Skin epidermis (tissue), 12 donors: ENCODE results near the gene HCFC2.

Experiments
- H3K27ac ChIP-seq, 21 experiments: fragments of 200-600 bp; sonication (generic) in 11 of 21; one replicate each; pipeline ENCODE4 v1.5.0; 2020; ENCODE audit warnings: mild to moderate bottlenecking in 3 of 21, inconsistent platforms in 2 of 21, moderate library complexity in 2 of 21
- H3K4me3 ChIP-seq, 7 experiments: fragments of 200-600 bp; sonication (generic) in 2 of 7; one replicate each; pipeline ENCODE4 v1.5.0; 2020; ENCODE audit warnings: inconsistent platforms in 2 of 7, mild to moderate bottlenecking in 2 of 7, moderate library complexity in 1 of 7

The HCFC2 gene

DNA sequence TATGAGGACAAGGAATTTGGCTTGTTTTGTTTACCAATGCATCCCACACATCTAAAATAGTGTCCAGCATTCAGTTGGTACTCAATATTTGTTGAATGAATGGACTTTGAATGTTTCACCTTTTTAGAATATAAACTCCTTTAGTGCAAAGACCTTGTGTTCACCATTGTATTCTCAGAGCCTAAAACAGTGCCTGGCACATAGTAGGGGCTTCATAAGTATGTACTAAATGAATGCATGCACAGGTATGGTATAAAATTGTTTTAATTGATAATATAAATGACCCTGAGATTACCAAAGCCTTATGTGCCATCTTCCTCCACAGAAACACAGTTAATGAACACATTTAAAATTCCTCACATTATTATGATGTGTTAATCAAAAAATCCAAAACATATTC lies 78.7 kb downstream of the HCFC2 start:
- H3K27ac ChIP-seq, result no peak overlapping the region
- no peak overlapping the region for H3K4me3 ChIP-seq

DNA sequence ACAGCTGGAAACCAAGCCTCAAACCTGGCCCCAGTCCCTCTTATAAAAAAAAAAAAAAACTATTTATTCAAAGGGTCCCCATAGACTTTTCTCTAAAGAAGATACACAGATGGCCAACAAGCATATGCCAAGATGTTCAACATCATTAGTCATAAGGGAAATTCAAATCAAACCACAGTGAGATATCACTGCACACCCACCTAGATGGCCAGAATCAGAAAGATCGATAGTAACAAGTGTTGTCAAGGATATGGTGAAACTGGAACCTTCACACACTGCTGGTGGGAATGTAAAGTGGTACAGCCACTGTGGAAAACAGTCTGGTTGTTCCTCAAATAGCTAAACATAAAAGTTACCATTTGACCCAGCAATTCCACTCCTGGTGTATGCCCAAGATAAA lies 79.6 kb downstream of the HCFC2 start:
- no peak overlapping the region for H3K27ac ChIP-seq

DNA sequence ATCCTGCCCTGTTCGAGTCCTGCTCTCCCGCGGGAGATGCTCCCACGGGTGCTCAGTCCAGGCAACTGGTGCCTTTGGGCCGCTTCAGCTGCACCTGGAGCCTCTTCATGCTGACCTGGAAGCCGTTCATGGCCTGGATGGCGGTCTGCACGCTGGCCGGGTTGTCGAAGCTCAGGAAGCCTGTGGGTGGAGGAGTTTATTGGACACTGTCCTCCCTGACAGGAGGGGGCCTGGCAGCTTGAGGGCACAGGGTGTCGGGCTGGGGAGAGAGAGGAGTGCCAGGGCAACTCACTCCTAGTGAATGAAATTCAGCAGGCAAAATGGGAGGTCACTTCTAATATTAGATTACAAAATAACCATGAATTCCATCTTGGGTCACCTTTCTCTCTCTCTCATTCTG lies 83.0 kb downstream of the HCFC2 start:
- H3K4me3 ChIP-seq, result no peak overlapping the region

More for the DNA sequence above, 79.6 kb downstream of the HCFC2 start:
- H3K4me3 ChIP-seq, result no peak overlapping the region

DNA sequence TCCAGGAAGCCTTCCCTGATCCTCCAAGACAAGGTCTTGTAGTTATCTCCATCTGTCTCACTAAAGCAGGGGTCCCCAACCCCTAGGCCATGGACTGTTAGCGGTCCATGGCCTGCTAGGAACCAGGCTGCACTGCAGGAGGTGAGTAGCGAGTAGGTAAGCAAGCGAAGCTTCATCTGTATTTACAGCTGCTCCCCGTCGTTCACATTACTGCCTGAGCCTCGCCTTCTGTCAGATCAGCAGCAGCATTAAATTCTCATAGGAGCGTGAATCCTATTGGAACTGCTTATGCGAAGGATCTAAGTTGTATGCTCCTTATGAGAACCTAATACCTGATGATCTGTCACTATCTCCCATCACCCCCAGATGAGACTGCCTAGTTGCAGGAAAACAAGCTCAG lies 86.1 kb downstream of the HCFC2 start:
- Histone ChIP-seq H3K4me3 (no peak overlapping the region), H3K27ac (no peak overlapping the region)

More for the DNA sequence above, 83.0 kb downstream of the HCFC2 start:
- H3K27ac ChIP-seq, result no peak overlapping the region

DNA sequence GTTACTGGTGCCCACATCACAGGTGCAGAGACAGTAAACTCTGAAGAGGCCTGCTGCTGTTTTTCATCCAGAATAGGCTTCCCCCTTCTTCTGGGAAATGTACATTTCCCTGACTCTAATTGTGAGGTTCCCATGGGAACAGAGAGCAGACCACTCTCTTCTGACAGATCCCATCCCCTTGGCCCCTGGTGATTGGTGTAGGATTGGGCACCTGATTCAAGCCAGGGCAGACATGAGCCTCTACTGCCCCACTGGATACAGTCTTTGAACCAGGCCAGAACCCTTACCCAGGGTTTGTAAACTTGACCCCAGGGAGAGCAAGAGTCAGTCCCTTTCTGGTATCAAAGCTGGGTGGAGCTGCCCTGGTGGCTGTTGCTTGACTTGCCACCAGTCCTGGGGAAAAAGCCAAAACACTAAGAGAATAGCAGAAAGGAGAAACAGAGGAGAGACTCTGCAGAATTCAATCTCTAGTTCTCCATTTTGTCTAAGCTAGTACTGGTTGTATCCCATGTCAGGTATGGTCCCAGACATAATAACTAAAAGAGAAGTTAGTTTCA lies 88.4 kb downstream of the HCFC2 start:
- Histone ChIP-seq H3K27ac (no peak overlapping the region), H3K4me3 (no peak overlapping the region)

DNA sequence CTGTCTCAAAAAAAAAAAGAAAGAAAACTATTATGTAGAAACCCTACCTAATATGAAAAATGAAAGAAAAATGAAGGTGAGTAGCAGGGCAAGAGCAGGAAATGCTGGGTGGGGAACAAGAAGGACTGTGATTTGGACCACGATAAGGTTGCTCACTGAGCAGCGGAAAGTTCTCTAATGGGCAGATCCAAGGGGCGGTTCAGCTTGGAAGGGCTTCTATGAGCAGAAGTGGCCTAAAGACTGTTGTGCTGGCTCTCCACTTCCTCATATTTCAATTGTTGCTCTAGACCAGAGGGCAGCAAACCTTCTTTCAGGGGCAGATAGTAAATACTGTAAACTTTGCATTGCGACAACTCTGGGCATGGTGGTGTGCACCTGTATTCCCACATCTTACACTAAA lies 90.0 kb downstream of the HCFC2 start:
- no peak overlapping the region for H3K27ac ChIP-seq

DNA sequence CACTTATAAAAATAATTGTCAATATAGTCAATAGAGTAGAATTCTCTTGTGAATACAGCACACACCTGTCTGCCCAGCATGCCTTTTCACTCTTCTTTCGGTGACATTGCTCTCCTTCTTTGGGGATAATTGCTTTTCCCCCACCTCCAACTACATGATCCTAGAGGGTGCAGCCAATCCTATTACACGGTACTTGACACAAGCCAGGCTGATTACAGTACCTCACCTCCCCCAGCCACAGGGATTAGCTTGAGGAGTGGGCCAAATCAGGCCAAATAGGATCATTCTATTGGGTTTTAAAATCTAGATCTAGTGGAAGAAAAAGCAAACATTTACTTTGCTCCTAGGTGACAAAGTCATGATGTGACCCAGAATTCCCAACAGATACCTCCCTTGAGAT lies 90.5 kb downstream of the HCFC2 start:
- no peak overlapping the region for H3K27ac ChIP-seq

More for the DNA sequence above, 90.0 kb downstream of the HCFC2 start:
- no peak overlapping the region for H3K4me3 ChIP-seq

More for the DNA sequence above, 90.5 kb downstream of the HCFC2 start:
- H3K4me3 ChIP-seq, result no peak overlapping the region
